CD4-positive, alpha-beta T cell treated with Interleukin-6 at 100 ng/mL for 8 hours (primary cell): ENCODE measurements around the gene HPX.

Experiments used
- DNase-seq: peaks from one replicate; pipeline ENCODE4 v3.0.0-alpha.2; 2020; ENCODE audit warnings: mixed read lengths, low spot score

Gene HPX

GRCh38 chr11:6389905-6390717 is 50.7 kb downstream of the HPX start, which contains the start of gene SMPD1:
TSS of gene SMPD1 (plus strand) at chr11:6390474. CDS start at chr11:6390599, 125 bp downstream.
- DNase-seq, result peak; percentile 94

GRCh38 chr11:6388748-6389147 is 52.0 kb downstream of the HPX start:
- no peak for DNase-seq

- no peak for DNase-seq
These were observed 52.8 kb downstream of the HPX start for GRCh38 chr11:6387811-6388599.

- no peak for DNase-seq
These were observed 55.6 kb downstream of the HPX start for GRCh38 chr11:6385046-6385777.
